HG02852 (cell line): ENCODE data around the gene TMEM18.

Experiments used
- ATAC-seq: cut with Tn5 transposase; IDR thresholded peaks from one replicate; pipeline ENCODE4 v1.9.1; 2021; ENCODE audit warnings: mild to moderate bottlenecking, moderate library complexity; ENCODE audit not compliant: unreplicated experiment

Gene TMEM18

GRCh38 chr2:636641-637405 lies 40.4 kb downstream of the TMEM18 start:
- ATAC-seq, result no peak

- no peak for ATAC-seq
Observed at GRCh38 chr2:635687-636621, 41.3 kb downstream of the TMEM18 start.

GRCh38 chr2:634636-635388 lies 42.4 kb downstream of the TMEM18 start:
- no peak for ATAC-seq

GRCh38 chr2:634041-634440 lies 43.2 kb downstream of the TMEM18 start:
- ATAC-seq, result no peak

GRCh38 chr2:633371-633770 lies 43.8 kb downstream of the TMEM18 start:
- ATAC-seq, result no peak

- no peak for ATAC-seq
Observed at GRCh38 chr2:632471-632870, 44.7 kb downstream of the TMEM18 start.

- ATAC-seq, result no peak
Observed at GRCh38 chr2:631741-632140, 45.5 kb downstream of the TMEM18 start.

GRCh38 chr2:630451-631320 lies 46.5 kb downstream of the TMEM18 start:
- no peak for ATAC-seq

- no peak for ATAC-seq
Observed at GRCh38 chr2:629961-630360, 47.2 kb downstream of the TMEM18 start.

GRCh38 chr2:628651-629050 lies 48.6 kb downstream of the TMEM18 start:
- ATAC-seq, result no peak

GRCh38 chr2:627926-628560 lies 49.2 kb downstream of the TMEM18 start:
- no peak for ATAC-seq

- ATAC-seq, result no peak
Observed at GRCh38 chr2:627340-627709, 49.9 kb downstream of the TMEM18 start.

- no peak for ATAC-seq
Observed at GRCh38 chr2:626491-627339, 50.5 kb downstream of the TMEM18 start.

- ATAC-seq, result no peak
Observed at GRCh38 chr2:625415-626333, 51.5 kb downstream of the TMEM18 start.

GRCh38 chr2:624551-625347 lies 52.5 kb downstream of the TMEM18 start:
- ATAC-seq, result no peak

- no peak for ATAC-seq
Observed at GRCh38 chr2:624096-624495, 53.1 kb downstream of the TMEM18 start.
